Breast epithelium (tissue), 3 donors: ENCODE results near the gene MEF2C.

Source experiments
- CTCF ChIP-seq, 3 donors: fragments of 450-650 bp; IDR thresholded peaks; one replicate each; pipeline ENCODE4 v1.5.1; 2016 to 2017; ENCODE audit warnings: antibody characterized with exemption in 3 of 3, mild to moderate bottlenecking in 3 of 3, moderate library complexity in 3 of 3
- POLR2A ChIP-seq: fragments of 450-650 bp; IDR thresholded peaks from one replicate; pipeline ENCODE4 v1.6.1; 2016; ENCODE audit warnings: antibody characterized with exemption, mild to moderate bottlenecking, moderate library complexity
- POLR2AphosphoS5 ChIP-seq, 3 donors: sonication (generic); formaldehyde crosslinking; IDR thresholded peaks; one replicate each; pipeline ENCODE4 v1.6.1; 2017; ENCODE audit warnings: antibody characterized with exemption in 3 of 3

GRCh38 chr5:88678770-88679381, 204.1 kb downstream of the MEF2C start:
- TF ChIP-seq POLR2A (no peak), CTCF (IDR thresholded peaks at IDR 0.05) (no peak), POLR2AphosphoS5 (IDR thresholded peaks at IDR 0.05) (no peak)
